GM23338 (cell line): ENCODE measurements around the gene GLB1L.
"Not testable (repeated sequence)": the region's sequence is repeated elsewhere in the genome, so short reads cannot be mapped to it uniquely, and the experiment has no call there.

Source experiments
- CTCF ChIP-seq, 2 experiments: fragments of 200-600 bp in 1 of 2; sonication (generic) in 1 of 2; conservative IDR thresholded peaks; 2 replicates each; pipeline versions ENCODE4 v1.5.1 to v1.6.1; 2016 to 2017; ENCODE audit warnings: antibody characterized with exemption in 2 of 2, low read depth in 2 of 2, mild to moderate bottlenecking in 2 of 2, moderate library complexity in 1 of 2
- EZH2 ChIP-seq: fragments of 200-600 bp; sonication (generic); IDR thresholded peaks from one replicate; pipeline ENCODE4 v1.8.0; 2017; ENCODE audit warnings: antibody characterized with exemption, mild to moderate bottlenecking, low read depth; ENCODE audit not compliant: unreplicated experiment
- EZH2phosphoT487 ChIP-seq: fragments of 200-600 bp; sonication (generic); IDR thresholded peaks from one replicate; pipeline ENCODE4 v1.8.1; 2018; ENCODE audit warnings: antibody characterized with exemption; ENCODE audit not compliant: unreplicated experiment
- POLR2AphosphoS5 ChIP-seq: IDR thresholded peaks from 2 replicates; pipeline ENCODE4 v1.6.1; 2016; ENCODE audit warnings: antibody characterized with exemption, low read depth
- REST ChIP-seq: IDR thresholded peaks from one replicate; pipeline ENCODE4 v1.6.1; 2018; ENCODE audit warnings: antibody characterized with exemption; ENCODE audit not compliant: unreplicated experiment
- STAT1 ChIP-seq: IDR thresholded peaks from one replicate; pipeline ENCODE4 v1.6.1; 2016; ENCODE audit warnings: antibody characterized with exemption; ENCODE audit not compliant: unreplicated experiment

- TF ChIP-seq CTCF (conservative IDR thresholded peaks at IDR 0.05; ENCODE audit: low read depth in 2 of 2): 0 out of 4 replicates have a peak, but pooled peaks of 1 of the 2 experiments have one; percentile 8
- not testable (repeated sequence) for TF ChIP-seq REST, STAT1, POLR2AphosphoS5, EZH2, EZH2phosphoT487
These were observed 43.9 kb downstream of the GLB1L start for GRCh38 chr2:219201331-219201730.
